Measurements from ENCODE around the gene PTPRK.

Gene PTPRK

DNA sequence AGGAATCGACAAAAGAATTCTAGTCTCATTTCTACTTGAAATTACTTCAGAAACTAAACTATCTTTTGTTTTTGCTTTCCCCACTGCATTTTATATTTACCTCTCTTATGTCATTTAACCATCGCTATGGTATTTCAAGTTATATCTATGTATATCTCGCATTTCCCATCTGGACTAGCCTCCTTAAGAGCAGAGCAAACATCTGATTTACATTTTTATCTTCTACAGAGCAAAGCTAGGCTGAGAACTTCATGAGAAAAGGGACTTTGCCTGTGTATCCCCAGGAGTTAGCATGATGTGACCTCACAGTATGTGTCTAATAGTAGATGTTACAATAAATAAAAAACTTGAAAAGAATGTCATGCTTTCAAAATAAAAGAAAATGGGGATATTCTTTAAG lies 201.2 kb downstream of the PTPRK start:
- no peaks in the 10 kb centered on the region for H3K9me3 ChIP-seq
- peaks cover 6% of the 10 kb centered on the region for H3K4me1 ChIP-seq
- no peaks in the 10 kb centered on the region for H3K27me3 ChIP-seq
- no peaks in the 10 kb centered on the region for H3K36me3 ChIP-seq
- DNase-seq, result no peak
- H3K4me3 ChIP-seq (ENCODE audit: low read depth, low read length), result no peak overlapping the region
- TF ChIP-seq, protein P1, sequence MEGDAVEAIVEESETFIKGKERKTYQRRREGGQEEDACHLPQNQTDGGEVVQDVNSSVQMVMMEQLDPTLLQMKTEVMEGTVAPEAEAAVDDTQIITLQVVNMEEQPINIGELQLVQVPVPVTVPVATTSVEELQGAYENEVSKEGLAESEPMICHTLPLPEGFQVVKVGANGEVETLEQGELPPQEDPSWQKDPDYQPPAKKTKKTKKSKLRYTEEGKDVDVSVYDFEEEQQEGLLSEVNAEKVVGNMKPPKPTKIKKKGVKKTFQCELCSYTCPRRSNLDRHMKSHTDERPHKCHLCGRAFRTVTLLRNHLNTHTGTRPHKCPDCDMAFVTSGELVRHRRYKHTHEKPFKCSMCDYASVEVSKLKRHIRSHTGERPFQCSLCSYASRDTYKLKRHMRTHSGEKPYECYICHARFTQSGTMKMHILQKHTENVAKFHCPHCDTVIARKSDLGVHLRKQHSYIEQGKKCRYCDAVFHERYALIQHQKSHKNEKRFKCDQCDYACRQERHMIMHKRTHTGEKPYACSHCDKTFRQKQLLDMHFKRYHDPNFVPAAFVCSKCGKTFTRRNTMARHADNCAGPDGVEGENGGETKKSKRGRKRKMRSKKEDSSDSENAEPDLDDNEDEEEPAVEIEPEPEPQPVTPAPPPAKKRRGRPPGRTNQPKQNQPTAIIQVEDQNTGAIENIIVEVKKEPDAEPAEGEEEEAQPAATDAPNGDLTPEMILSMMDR (IDR thresholded peaks at IDR 0.05; ENCODE audit: low read depth, low read length), result no peak

DNA sequence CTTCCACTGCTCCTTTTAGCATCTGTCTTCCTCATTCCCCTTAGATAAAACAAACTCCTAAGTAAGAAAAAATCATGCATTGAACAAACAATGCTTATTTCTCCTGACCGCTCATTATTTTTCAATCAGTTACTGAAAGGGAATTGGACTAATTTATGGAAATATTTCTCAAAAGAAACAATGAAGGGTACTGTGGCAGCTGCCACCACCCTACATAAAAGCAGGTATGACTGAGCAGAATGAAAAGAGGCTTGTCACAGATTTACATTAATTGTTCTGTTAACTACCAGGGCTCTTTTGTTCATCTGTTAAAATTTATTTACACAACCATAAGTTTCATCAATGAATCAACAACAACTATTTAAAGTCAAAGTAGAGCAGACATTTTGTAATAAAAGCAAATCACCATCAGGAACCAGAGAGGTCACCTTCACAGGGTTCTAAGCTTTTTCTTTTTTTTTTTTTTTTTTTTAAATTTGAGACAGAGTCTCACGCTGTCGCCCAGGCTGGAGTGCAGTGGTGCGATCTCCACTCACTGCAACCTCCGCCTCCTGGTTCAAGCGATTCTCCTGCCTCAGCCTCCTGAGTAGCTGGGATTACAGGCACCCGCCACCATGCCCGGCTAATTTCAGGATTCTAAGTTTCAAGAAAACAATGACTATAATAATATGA lies 204.0 kb downstream of the PTPRK start:
- no peaks in the 10 kb centered on the region for H3K9me3 ChIP-seq
- no peaks in the 10 kb centered on the region for H3K27me3 ChIP-seq
- DNase-seq, result no peak
- H3K4me1 ChIP-seq, result peaks cover 6% of the 10 kb centered on the region
- H3K36me3 ChIP-seq, result no peaks in the 10 kb centered on the region
- TF ChIP-seq, protein P1 (IDR thresholded peaks at IDR 0.05; ENCODE audit: low read depth, low read length), result no peak
- no peak overlapping the region for H3K4me3 ChIP-seq (ENCODE audit: low read depth, low read length)

DNA sequence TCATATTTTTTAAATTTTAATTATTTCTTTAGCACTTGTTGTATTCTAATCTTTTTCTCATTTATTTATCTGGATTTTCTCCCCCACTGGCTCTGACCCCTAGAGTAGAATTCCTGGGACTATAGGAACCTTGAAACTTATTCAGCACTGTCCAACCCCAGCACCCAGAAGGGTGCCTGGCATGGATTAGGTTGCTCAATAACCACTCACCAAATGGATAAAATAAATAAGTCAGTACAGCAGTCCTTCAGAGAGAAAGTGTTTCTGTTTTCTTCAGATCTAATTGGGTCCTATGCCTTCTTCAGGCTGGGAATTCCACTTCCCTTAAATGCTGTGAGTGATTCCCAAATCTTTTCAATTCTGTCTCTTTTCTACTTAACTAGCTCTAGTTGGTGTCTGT lies 206.2 kb downstream of the PTPRK start:
- Histone ChIP-seq H3K27me3 (no peaks in the 10 kb centered on the region), H3K4me3 (ENCODE audit: low read depth, low read length) (no peak overlapping the region), H3K9me3 (no peaks in the 10 kb centered on the region), H3K36me3 (no peaks in the 10 kb centered on the region), H3K4me1 (peaks cover 6% of the 10 kb centered on the region)
- DNase-seq, result no peak
- TF ChIP-seq, protein P1 (IDR thresholded peaks at IDR 0.05; ENCODE audit: low read depth, low read length), result no peak

DNA sequence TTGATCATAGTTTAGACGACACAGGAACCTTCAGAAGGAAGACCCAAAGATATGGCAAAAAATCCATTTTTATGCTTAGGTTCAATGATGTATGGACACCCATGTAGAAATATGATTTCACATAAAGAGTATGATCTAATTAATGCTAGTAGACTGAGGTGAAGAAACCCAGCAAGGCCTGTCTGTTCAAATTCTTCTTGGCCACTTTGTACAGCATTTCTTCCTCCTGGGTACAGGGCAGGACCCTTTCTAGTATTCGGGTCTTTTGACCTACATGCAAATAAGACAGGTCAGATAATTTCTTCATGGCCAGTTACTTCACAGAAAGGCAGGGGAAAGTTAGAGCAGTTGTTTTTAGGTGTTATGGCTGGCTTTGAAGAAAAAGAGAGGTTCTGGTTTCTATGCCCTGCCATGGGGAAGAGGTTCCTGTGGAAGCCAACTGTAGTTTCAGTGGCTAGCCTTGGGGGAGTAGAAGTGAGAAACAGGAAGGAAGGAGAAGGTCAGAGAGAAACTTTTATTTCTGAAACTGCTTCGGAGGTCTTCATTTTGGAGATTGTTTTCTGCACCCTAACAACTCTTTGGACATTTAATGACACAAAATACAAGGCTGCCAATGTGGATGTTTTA lies 208.3 kb downstream of the PTPRK start:
- H3K9me3 ChIP-seq, result no peaks in the 10 kb centered on the region
- H3K27me3 ChIP-seq, result no peaks in the 10 kb centered on the region
- H3K4me1 ChIP-seq, result no peaks in the 10 kb centered on the region; the same call in 1 of the 2 replicates
- TF ChIP-seq, protein P1 (IDR thresholded peaks at IDR 0.05; ENCODE audit: low read depth, low read length), result no peak
- H3K36me3 ChIP-seq, result no peaks in the 10 kb centered on the region
- no peak overlapping the region for H3K4me3 ChIP-seq (ENCODE audit: low read depth, low read length)
- DNase-seq, result no peak

DNA sequence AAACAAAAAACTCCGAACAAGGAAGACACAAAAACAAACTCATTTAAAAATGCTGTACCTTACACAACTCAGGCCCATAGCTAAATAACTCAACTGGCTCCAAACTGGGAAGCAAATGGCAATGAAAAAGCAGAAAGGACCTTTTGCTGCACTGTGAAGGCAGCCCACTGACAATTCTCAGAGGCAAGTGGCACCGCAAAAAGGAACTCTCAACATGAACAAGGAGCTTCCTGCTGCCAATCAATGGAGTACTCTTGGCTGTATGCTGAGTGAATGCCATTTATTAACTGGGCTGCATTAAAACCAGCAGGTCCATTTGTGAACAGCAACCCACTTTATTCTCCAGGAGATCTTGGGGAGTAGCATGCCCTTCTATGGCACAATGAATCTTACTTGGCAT lies 209.9 kb downstream of the PTPRK start:
- no peak for DNase-seq
- TF ChIP-seq, protein P1 (IDR thresholded peaks at IDR 0.05; ENCODE audit: low read depth, low read length), result no peak
- H3K4me3 ChIP-seq (ENCODE audit: low read depth, low read length), result no peak overlapping the region
- no peaks in the 10 kb centered on the region for H3K36me3 ChIP-seq
- H3K27me3 ChIP-seq, result no peaks in the 10 kb centered on the region
- H3K4me1 ChIP-seq, result no peaks in the 10 kb centered on the region; the same call in 1 of the 2 replicates
- H3K9me3 ChIP-seq, result no peaks in the 10 kb centered on the region

GRCh38 chr6:128307671-128308070 lies 212.7 kb downstream of the PTPRK start:
- TF ChIP-seq, protein P1 (IDR thresholded peaks at IDR 0.05; ENCODE audit: low read depth, low read length), result no peak

More at GRCh38 chr6:128307671-128308070, 212.7 kb downstream of the PTPRK start:
- no peaks in the 10 kb centered on the region for H3K27me3 ChIP-seq
- no peaks in the 10 kb centered on the region for H3K36me3 ChIP-seq
- no peaks in the 10 kb centered on the region; the same call in 1 of the 2 replicates for H3K4me1 ChIP-seq
- H3K9me3 ChIP-seq, result no peaks in the 10 kb centered on the region
- H3K4me3 ChIP-seq (ENCODE audit: low read depth, low read length), result no peak overlapping the region
- no peak for DNase-seq

Measured in BE2C (cell line).